NCI-H226 (cell line): ENCODE measurements around the gene GORASP2.
A peak's percentile ranks its signal among the peaks of the same experiment; 100 is the strongest.

ENCODE experiments used
- DNase-seq: peaks from one replicate; pipeline ENCODE4 v3.0.0-alpha.2; 2015

The GORASP2 gene

GRCh38 chr2:170924969-170925368 is 4.1 kb upstream of the GORASP2 start:
- DNase-seq, result no peak

GRCh38 chr2:170925923-170926322 is 3.1 kb upstream of the GORASP2 start:
- no peak for DNase-seq

GRCh38 chr2:170926743-170927297 is 2.2 kb upstream of the GORASP2 start:
- no peak for DNase-seq

GRCh38 chr2:170928036-170928823 is 823 bp upstream of the GORASP2 start:
- DNase-seq, result no peak

GRCh38 chr2:170929686-170930050 is 615 bp downstream of the GORASP2 start:
- DNase-seq, result peak; percentile 40

GRCh38 chr2:170930131-170930990 is 1.3 kb downstream of the GORASP2 start:
- peak; percentile 50 for DNase-seq

GRCh38 chr2:170930991-170931266 is 1.9 kb downstream of the GORASP2 start:
- DNase-seq, result no peak

- DNase-seq, result no peak
Observed at GRCh38 chr2:170932166-170932565, 3.1 kb downstream of the GORASP2 start.

GRCh38 chr2:170932948-170933347 is 3.9 kb downstream of the GORASP2 start:
- no peak for DNase-seq

- DNase-seq, result no peak
Observed at GRCh38 chr2:170937709-170938379, 8.8 kb downstream of the GORASP2 start.

- no peak for DNase-seq
Observed at GRCh38 chr2:170940066-170940465, 11.0 kb downstream of the GORASP2 start.

- no peak for DNase-seq
Observed at GRCh38 chr2:170942615-170943014, 13.6 kb downstream of the GORASP2 start.

GRCh38 chr2:170943041-170943440 is 14.0 kb downstream of the GORASP2 start:
- DNase-seq, result no peak

- no peak for DNase-seq
Observed at GRCh38 chr2:170943596-170943995, 14.5 kb downstream of the GORASP2 start.

- DNase-seq, result no peak
Observed at GRCh38 chr2:170944545-170944944, 15.5 kb downstream of the GORASP2 start.

GRCh38 chr2:170949415-170949814 is 20.4 kb downstream of the GORASP2 start:
- DNase-seq, result no peak

- no peak for DNase-seq
Observed at GRCh38 chr2:170950221-170950761, 21.2 kb downstream of the GORASP2 start.

- DNase-seq, result no peak
Observed at GRCh38 chr2:170953941-170954340, 24.9 kb downstream of the GORASP2 start.

- DNase-seq, result no peak
Observed at GRCh38 chr2:170963386-170963785, 34.3 kb downstream of the GORASP2 start.

- no peak for DNase-seq
Observed at GRCh38 chr2:170965446-170966225, 36.6 kb downstream of the GORASP2 start.

GRCh38 chr2:170966648-170967396 is 37.8 kb downstream of the GORASP2 start:
- no peak for DNase-seq

GRCh38 chr2:170967553-170967952 is 38.5 kb downstream of the GORASP2 start:
- DNase-seq, result no peak
